K562 (cell line): ENCODE measurements around the gene CA7. TPM values are rescaled to one million over a fixed set of nuclear protein-coding genes. Genes with fewer than 3 reads are reported as not detected.

ENCODE experiments used
- CCNT2 ChIP-seq: IDR thresholded peaks from 2 replicates; pipeline ENCODE4 v1.6.1; 2011; ENCODE audit warnings: borderline replicate concordance, low read depth, mild to moderate bottlenecking, moderate library complexity, mixed read lengths, low read length; ENCODE audit not compliant: insufficient read length; ENCODE audit errors: extremely low read depth
- CEBPB ChIP-seq: fragments of 450-650 bp; IDR thresholded peaks from 2 replicates; pipeline ENCODE4 v1.6.1; 2016; ENCODE audit warnings: missing genetic modification characterization, missing compliant biosample characterization
- DACH1 ChIP-seq: fragments of 450-650 bp; IDR thresholded peaks from 2 replicates; pipeline ENCODE4 v1.6.1; 2018; ENCODE audit not compliant: partially characterized antibody
- DNMT1 ChIP-seq: fragments of 450-650 bp; IDR thresholded peaks from 2 replicates; pipeline ENCODE4 v1.6.1; 2016; ENCODE audit warnings: antibody characterized with exemption, mild to moderate bottlenecking
- DPF2 ChIP-seq: fragments of 450-650 bp; IDR thresholded peaks from 2 replicates; pipeline ENCODE4 v1.6.1; 2016
- FUS ChIP-seq: fragments of 200-400 bp; formaldehyde crosslinking; optimal IDR thresholded peaks from 2 replicates; pipeline ENCODE3; 2017; ENCODE audit warnings: low read depth, low read length
- GTF2B ChIP-seq: IDR thresholded peaks from 2 replicates; pipeline ENCODE4 v1.6.1; 2011; ENCODE audit not compliant: insufficient read length; ENCODE audit errors: extremely low read depth
- HMGN3 ChIP-seq: IDR thresholded peaks from 2 replicates; pipeline ENCODE4 v1.6.1; 2011; ENCODE audit warnings: borderline replicate concordance, low read depth, mild to moderate bottlenecking, mixed read lengths, low read length; ENCODE audit not compliant: insufficient read length; ENCODE audit errors: extremely low read depth
- KDM4B ChIP-seq, 2 experiments: fragments of 450-650 bp in 1 of 2; sonication (generic) in 1 of 2; IDR thresholded peaks; 2 replicates each; pipeline ENCODE4 v1.6.1; 2016 to 2017; ENCODE audit warnings: borderline replicate concordance in 2 of 2, antibody characterized with exemption in 1 of 2, low read depth in 1 of 2, mild to moderate bottlenecking in 1 of 2
- KLF16 ChIP-seq: IDR thresholded peaks from 2 replicates; pipeline ENCODE4 v1.6.1; 2016; ENCODE audit warnings: antibody characterized with exemption
- L3MBTL2 ChIP-seq: fragments of 450-650 bp; IDR thresholded peaks from 2 replicates; pipeline ENCODE4 v1.6.1; 2016; ENCODE audit warnings: mild to moderate bottlenecking, moderate library complexity
- MAFF ChIP-seq: IDR thresholded peaks from 2 replicates; pipeline ENCODE4 v1.6.1; 2012; ENCODE audit warnings: low read length, improper control_type of control experiment
- MEIS2 ChIP-seq: fragments of 450-650 bp; IDR thresholded peaks from 2 replicates; pipeline ENCODE4 v1.6.1; 2014; ENCODE audit warnings: mild to moderate bottlenecking; ENCODE audit not compliant: partially characterized antibody
- NCOA4 ChIP-seq: fragments of 450-650 bp; IDR thresholded peaks from 2 replicates; pipeline ENCODE4 v1.6.1; 2018; ENCODE audit warnings: mild to moderate bottlenecking; ENCODE audit not compliant: partially characterized antibody
- NRF1 ChIP-seq, 2 experiments: fragments of 450-650 bp; IDR thresholded peaks in 1 of 2; conservative IDR thresholded peaks in 1 of 2; 2 replicates each; pipeline ENCODE4 v1.6.1; 2014; ENCODE audit warnings: mild to moderate bottlenecking in 2 of 2
- PHF20 ChIP-seq: fragments of 450-650 bp; IDR thresholded peaks from 2 replicates; pipeline ENCODE4 v1.6.1; 2018; ENCODE audit not compliant: partially characterized antibody
- PML ChIP-seq: IDR thresholded peaks from 2 replicates; pipeline ENCODE4 v1.6.1; 2012; ENCODE audit warnings: low read length, inconsistent platforms
- POLR2B ChIP-seq: fragments of 450-650 bp; IDR thresholded peaks from 2 replicates; pipeline ENCODE4 v1.6.1; 2018; ENCODE audit warnings: low read depth; ENCODE audit not compliant: partially characterized antibody
- PRMT5 ChIP-seq: sonication (generic); formaldehyde crosslinking; IDR thresholded peaks from 2 replicates; pipeline ENCODE4 v1.5.0; 2020; ENCODE audit warnings: missing genetic modification reagents
- PTBP1 ChIP-seq: fragments of 200-400 bp; formaldehyde crosslinking; IDR thresholded peaks from 2 replicates; pipeline ENCODE4 v1.6.1; 2017; ENCODE audit warnings: low read depth, low read length
- PYGO2 ChIP-seq: fragments of 450-650 bp; IDR thresholded peaks from 2 replicates; pipeline ENCODE4 v1.6.1; 2016; ENCODE audit warnings: mild to moderate bottlenecking, missing genetic modification characterization, moderate library complexity, missing compliant biosample characterization
- RBM22 ChIP-seq: fragments of 200-400 bp; formaldehyde crosslinking; IDR thresholded peaks from 2 replicates; pipeline ENCODE4 v1.6.1; 2018; ENCODE audit warnings: low read length, low read depth; ENCODE audit not compliant: poor library complexity, severe bottlenecking
- RNF2 ChIP-seq: sonication (generic); IDR thresholded peaks from 2 replicates; pipeline ENCODE4 v1.6.1; 2016
- SMARCA5 ChIP-seq: fragments of 450-650 bp; IDR thresholded peaks from 2 replicates; pipeline ENCODE4 v1.6.1; 2016
- ZC3H4 ChIP-seq: sonication (generic); formaldehyde crosslinking; IDR thresholded peaks from 2 replicates; pipeline ENCODE4 v1.9.0; 2021; ENCODE audit warnings: missing genetic modification reagents, borderline replicate concordance
- ZFX ChIP-seq: sonication (generic); formaldehyde crosslinking; IDR thresholded peaks from 2 replicates; pipeline ENCODE4 v1.8.0; 2022; ENCODE audit warnings: mild to moderate bottlenecking, missing genetic modification reagents, moderate library complexity
- ZNF644 ChIP-seq: fragments of 200-800 bp; sonication (Bioruptor generic); IDR thresholded peaks from 2 replicates; pipeline ENCODE4 v1.6.1; 2016; ENCODE audit warnings: low read depth, missing genetic modification characterization, missing compliant biosample characterization
- ZNF766 ChIP-seq: fragments of 200-800 bp; sonication (Bioruptor generic); conservative IDR thresholded peaks from 2 replicates; pipeline ENCODE4 v1.6.1; 2016; ENCODE audit warnings: missing genetic modification characterization, missing compliant biosample characterization
- polyA plus RNA-seq, 8 experiments: library from polyadenylated mRNA; depleted of rRNA in 4 of 8; stranded (reverse) in 5 of 8; unstranded in 3 of 8; fragments of >200 nt; fragmentation: Nextera tagmentation in 2 of 8; fragmentation: Illumina TruSeq in 1 of 8; extraction: Ambion mirVana in 2 of 8; extraction: Trizol in 1 of 8; gene quantifications; 2 replicates each; pipeline versions ENCODE4 v1.2.1 to v1.2.3, GENCODE V29; 2011 to 2014; ENCODE audit warnings: inconsistent platforms in 1 of 8, missing spikeins in 1 of 8
- total RNA-seq, 7 experiments: library from RNA; depleted of rRNA in 6 of 7; stranded (reverse); fragments of >200 nt in 6 of 7; fragmentation: Illumina TruSeq in 2 of 7; extraction: Trizol in 2 of 7; gene quantifications; 2 replicates each; pipeline versions ENCODE4 v1.2.1 to v1.2.3, GENCODE V29; 2011 to 2021; ENCODE audit warnings: low replicate concordance in 1 of 7
- TF ChIP-seq, protein P1 (sequence below): sonication (generic); formaldehyde crosslinking; IDR thresholded peaks from 2 replicates; pipeline ENCODE4 v1.8.0; 2022; ENCODE audit warnings: missing genetic modification reagents, mild to moderate bottlenecking, moderate library complexity, borderline replicate concordance
- TF ChIP-seq, protein P2 (sequence below): sonication (generic); formaldehyde crosslinking; IDR thresholded peaks from 2 replicates; pipeline ENCODE4 v1.9.0; 2022; ENCODE audit warnings: mild to moderate bottlenecking, missing genetic modification reagents

Gene CA7
- total and polyA plus RNA-seq, 9 of the 15 experiments (the other 6 are each of a cell fraction or from before 2014, with no cell fraction given), result 0.03 to 0.07 (median 0.05) TPM; not detected in 5

DNA sequence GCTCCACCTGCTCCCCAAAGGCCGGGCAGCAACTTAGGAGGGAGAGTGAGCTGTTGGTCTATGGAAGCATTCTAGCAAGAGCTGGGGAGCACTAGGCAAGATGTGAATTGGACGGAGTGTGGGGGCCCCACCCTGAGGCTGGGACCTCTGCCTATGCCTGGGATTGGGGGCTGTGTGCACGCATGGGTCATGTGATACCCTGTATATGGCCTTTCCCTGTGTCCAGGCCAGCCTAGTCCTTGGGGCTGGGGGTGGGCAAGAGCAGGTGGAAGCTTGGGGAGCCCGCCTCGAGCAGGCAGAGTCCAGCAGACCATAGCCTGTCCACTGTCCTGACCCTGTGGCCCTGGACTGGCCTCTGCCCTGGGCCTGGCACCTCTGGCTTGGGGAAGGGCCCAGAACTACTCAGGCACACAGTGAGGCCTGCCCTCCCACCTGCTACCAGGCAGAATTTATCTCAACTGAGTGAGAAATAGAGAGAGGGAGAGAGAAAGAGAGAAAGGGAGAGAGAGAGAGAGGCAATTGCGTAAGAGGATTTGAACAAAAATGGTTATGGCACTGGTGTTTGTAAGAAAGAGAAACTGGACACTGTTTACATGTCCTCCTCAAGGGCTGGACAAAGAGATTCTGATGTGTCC lies 55.2 kb downstream of the CA7 start (continued):
- TF ChIP-seq, protein P1, sequence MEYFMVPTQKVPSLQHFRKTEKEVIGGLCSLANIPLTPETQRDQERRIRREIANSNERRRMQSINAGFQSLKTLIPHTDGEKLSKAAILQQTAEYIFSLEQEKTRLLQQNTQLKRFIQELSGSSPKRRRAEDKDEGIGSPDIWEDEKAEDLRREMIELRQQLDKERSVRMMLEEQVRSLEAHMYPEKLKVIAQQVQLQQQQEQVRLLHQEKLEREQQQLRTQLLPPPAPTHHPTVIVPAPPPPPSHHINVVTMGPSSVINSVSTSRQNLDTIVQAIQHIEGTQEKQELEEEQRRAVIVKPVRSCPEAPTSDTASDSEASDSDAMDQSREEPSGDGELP (CRISPR knock-in tag), result no peak; the same call in 1 of the 2 replicates
- TF ChIP-seq ZC3H4 (CRISPR knock-in tag) (no peak), PYGO2 (tag) (0 out of 2 replicates have a peak, but pooled peaks have one; percentile 6), ZFX (CRISPR knock-in tag) (peak; percentile 79), MAFF (no peak), PTBP1 (no peak), KLF16 (no peak), SMARCA5 (peak; percentile 56; the same call in 1 of the 2 replicates), ZNF766 (CRISPR knock-in tag) (no peak; the same call in 1 of the 2 replicates), KDM4B (IDR thresholded peaks at IDR 0.05; ENCODE audit: borderline replicate concordance in 2 of 2, low read depth in 1 of 2) (no peak), NRF1 (conservative IDR thresholded peaks at IDR 0.05 in 1 of 2, IDR thresholded peaks at IDR 0.05 in 1 of 2) (0 out of 4 replicates have a peak, but pooled peaks of 1 of the 2 experiments have one; percentile 12), CEBPB (tag) (peak; percentile 98), ZNF644 (tag) (peak; percentile 77; the same call in 1 of the 2 replicates), L3MBTL2 (no peak), GTF2B (no peak), DNMT1 (0 out of 2 replicates have a peak, but pooled peaks have one; percentile 41), HMGN3 (no peak), CCNT2 (no peak), RNF2 (no peak), DACH1 (no peak), PML (no peak), PHF20 (no peak), POLR2B (no peak), MEIS2 (no peak), PRMT5 (CRISPR knock-in tag) (no peak), NCOA4 (no peak), RBM22 (no peak), DPF2 (no peak), FUS (no peak)
- TF ChIP-seq, protein P2, sequence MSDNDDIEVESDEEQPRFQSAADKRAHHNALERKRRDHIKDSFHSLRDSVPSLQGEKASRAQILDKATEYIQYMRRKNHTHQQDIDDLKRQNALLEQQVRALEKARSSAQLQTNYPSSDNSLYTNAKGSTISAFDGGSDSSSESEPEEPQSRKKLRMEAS (CRISPR knock-in tag), result peak; percentile 51
